Liver (tissue), 9 donors: ENCODE results near the gene ST3GAL5. TPM values are rescaled to one million over a fixed set of nuclear protein-coding genes. Genes with fewer than 3 reads are reported as not detected.

ENCODE experiments used
- DNase-seq: peaks from one replicate; pipeline ENCODE4 v3.0.0-alpha.2; 2017; ENCODE audit warnings: low spot score
- H3K27ac ChIP-seq, 2 donors: one replicate each; pipeline ENCODE4 v1.7.0; 2013; ENCODE audit warnings: inconsistent platforms in 2 of 2, low read length in 2 of 2, control low read depth in 1 of 2, low read depth in 1 of 2, mild to moderate bottlenecking in 1 of 2
- H3K27me3 ChIP-seq, 4 donors: one replicate each; pipeline versions ENCODE4 v1.6.1 to v1.7.0; 2013; ENCODE audit warnings: low read length in 3 of 4, inconsistent platforms in 1 of 4, mild to moderate bottlenecking in 1 of 4, moderate library complexity in 1 of 4; ENCODE audit not compliant: control insufficient read depth in 4 of 4, insufficient read depth in 4 of 4
- H3K36me3 ChIP-seq, 4 donors: one replicate each; pipeline versions ENCODE4 v1.6.1 to v1.7.0; 2013; ENCODE audit warnings: low read length in 3 of 4, mild to moderate bottlenecking in 3 of 4, low read depth in 1 of 4, moderate library complexity in 1 of 4; ENCODE audit not compliant: control insufficient read depth in 4 of 4, insufficient read depth in 3 of 4
- H3K4me1 ChIP-seq, 4 donors: one replicate each; pipeline versions ENCODE4 v1.6.1 to v1.7.0; 2013; ENCODE audit warnings: low read length in 3 of 4, mild to moderate bottlenecking in 3 of 4, moderate library complexity in 1 of 4; ENCODE audit not compliant: control insufficient read depth in 4 of 4, insufficient read depth in 4 of 4
- H3K4me3 ChIP-seq, 3 donors: one replicate each; pipeline versions ENCODE4 v1.6.1 to v1.7.0; 2013; ENCODE audit warnings: low read length in 3 of 3, control low read depth in 1 of 3, low read depth in 1 of 3, mild to moderate bottlenecking in 1 of 3
- H3K9ac ChIP-seq, 2 donors: one replicate each; pipeline ENCODE4 v1.7.0; 2013; ENCODE audit warnings: low read length in 2 of 2, mild to moderate bottlenecking in 2 of 2, moderate library complexity in 2 of 2, control low read depth in 1 of 2, low read depth in 1 of 2
- H3K9me3 ChIP-seq, 4 donors: one replicate each; pipeline versions ENCODE4 v1.6.1 to v1.7.0; 2013; ENCODE audit warnings: low read length in 3 of 4; ENCODE audit not compliant: control insufficient read depth in 4 of 4
- ATF3 ChIP-seq: IDR thresholded peaks from 2 replicates; pipeline ENCODE4 v1.6.1; 2016; ENCODE audit warnings: antibody characterized with exemption
- EGR1 ChIP-seq, 2 donors: IDR thresholded peaks; 2 replicates each; pipeline ENCODE4 v1.6.1; 2016 to 2018; ENCODE audit warnings: antibody characterized with exemption in 2 of 2, low read depth in 2 of 2
- FOXA1 ChIP-seq: IDR thresholded peaks from 2 replicates; pipeline ENCODE4 v1.6.1; 2016; ENCODE audit warnings: antibody characterized with exemption
- FOXA2 ChIP-seq: IDR thresholded peaks from 2 replicates; pipeline ENCODE4 v1.6.1; 2016; ENCODE audit warnings: antibody characterized with exemption
- GABPA ChIP-seq, 2 donors: IDR thresholded peaks in 1 of 2; conservative IDR thresholded peaks in 1 of 2; 2 replicates each; pipeline ENCODE4 v1.6.1; 2016; ENCODE audit warnings: antibody characterized with exemption in 2 of 2, mild to moderate bottlenecking in 1 of 2, moderate library complexity in 1 of 2
- HNF4A ChIP-seq, 2 donors: conservative IDR thresholded peaks; 2 replicates each; pipeline ENCODE4 v1.6.1; 2016; ENCODE audit warnings: antibody characterized with exemption in 2 of 2, mild to moderate bottlenecking in 2 of 2
- HNF4G ChIP-seq: IDR thresholded peaks from 2 replicates; pipeline ENCODE4 v1.6.1; 2016; ENCODE audit warnings: antibody characterized with exemption
- JUND ChIP-seq, 2 donors: IDR thresholded peaks; 2 replicates each; pipeline ENCODE4 v1.6.1; 2016; ENCODE audit warnings: antibody characterized with exemption in 2 of 2
- MAX ChIP-seq: IDR thresholded peaks from 2 replicates; pipeline ENCODE4 v1.6.1; 2016; ENCODE audit warnings: antibody characterized with exemption
- NR2F2 ChIP-seq: IDR thresholded peaks from 2 replicates; pipeline ENCODE4 v1.6.1; 2016; ENCODE audit warnings: antibody characterized with exemption
- RAD21 ChIP-seq, 2 donors: IDR thresholded peaks; 2 replicates each; pipeline ENCODE4 v1.6.1; 2016; ENCODE audit warnings: antibody characterized with exemption in 2 of 2, mild to moderate bottlenecking in 2 of 2
- RXRA ChIP-seq, 2 donors: IDR thresholded peaks; 2 replicates each; pipeline ENCODE4 v1.6.1; 2017 to 2018; ENCODE audit warnings: antibody characterized with exemption in 2 of 2, mild to moderate bottlenecking in 1 of 2
- SP1 ChIP-seq: IDR thresholded peaks from 2 replicates; pipeline ENCODE4 v1.6.1; 2018; ENCODE audit warnings: antibody characterized with exemption, mild to moderate bottlenecking
- TAF1 ChIP-seq: conservative IDR thresholded peaks from 2 replicates; pipeline ENCODE4 v1.6.1; 2016; ENCODE audit warnings: antibody characterized with exemption, mild to moderate bottlenecking
- YY1 ChIP-seq: IDR thresholded peaks from 2 replicates; pipeline ENCODE4 v1.6.1; 2016; ENCODE audit warnings: antibody characterized with exemption, mild to moderate bottlenecking
- WGBS: extraction: QIAGEN DNeasy Blood & Tissue Kit; methylation state at CpG from one replicate; pipeline ENCODE4 v1.1.7; 2013; 5-methylcytosine and 5-hydroxymethylcytosine counted together
- polyA plus RNA-seq, 2 donors: library from polyadenylated mRNA; stranded (reverse) in 1 of 2; unstranded in 1 of 2; fragments of 200-250 nt in 1 of 2; fragments of >200 nt in 1 of 2; fragmentation: Nextera tagmentation in 1 of 2; extraction: Ambion mirVana in 1 of 2; gene quantifications; one replicate each; pipeline versions ENCODE4 v1.2.1 to v1.2.3, GENCODE V29; 2013 to 2015
- total RNA-seq, 2 donors: library from RNA; depleted of rRNA; stranded (reverse); fragments of >200 nt; gene quantifications; one replicate each; pipeline ENCODE4 v1.2.3, GENCODE V29; 2014
- TF ChIP-seq, protein P1 (sequence below): IDR thresholded peaks from 2 replicates; pipeline ENCODE4 v1.6.1; 2016; ENCODE audit warnings: antibody characterized with exemption, mild to moderate bottlenecking
- TF ChIP-seq, protein P2 (sequence below): fragments of 150-350 bp; IDR thresholded peaks from 2 replicates; pipeline ENCODE4 v1.5.1; 2017; ENCODE audit warnings: improper control_type of control experiment, low read depth, low read length; ENCODE audit not compliant: missing input control
- TF ChIP-seq, protein P3 (sequence below): IDR thresholded peaks from 2 replicates; pipeline ENCODE4 v1.6.1; 2016; ENCODE audit warnings: antibody characterized with exemption
- donor health status: healthy.
- donor health status: healthy.
- donor health status: healthy.
- donor health status: healthy.
- donor health status: healthy.

ST3GAL5 gene
- total and polyA plus RNA-seq, 4 donors, result 4.5 to 17.0 (median 9.0) TPM

DNA sequence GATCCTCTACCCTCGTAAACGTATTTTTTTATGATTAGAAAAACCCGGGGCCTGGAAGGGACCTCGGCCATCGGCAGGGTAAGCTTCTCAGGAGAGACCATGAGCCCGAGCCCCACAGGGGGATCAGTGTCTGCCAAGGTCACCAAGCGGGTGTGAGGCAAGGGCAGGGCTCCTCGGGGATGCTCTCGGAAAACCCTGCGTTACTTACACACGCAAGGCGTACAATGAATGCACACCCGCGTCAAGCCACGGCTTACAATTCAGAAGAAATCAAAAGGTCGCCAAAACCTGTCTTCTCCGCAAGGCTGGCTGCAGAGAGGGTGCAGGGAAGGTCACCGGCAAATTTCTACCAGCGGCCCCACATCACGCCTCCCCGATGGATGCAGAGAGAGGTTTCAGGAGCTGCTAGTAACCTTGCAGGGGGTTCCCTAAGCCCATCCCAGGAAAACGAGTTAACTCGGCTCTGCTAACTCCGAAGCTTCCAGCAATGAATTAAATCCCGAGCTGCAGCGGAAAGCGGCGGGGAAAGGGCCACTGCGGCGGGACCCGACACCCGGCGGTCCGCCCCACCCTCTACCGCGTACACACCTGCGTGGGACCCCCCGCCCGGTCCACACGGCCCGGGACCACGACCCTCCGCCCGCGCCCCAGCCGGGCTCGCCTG lies 638 bp downstream of the ST3GAL5 start:
- peak overlapping the region; percentile 61 to 75 for H3K9ac ChIP-seq
- under 1% methylated on average over 47 of the region's 47 CpGs for WGBS
- peak overlapping the region; percentile 89 to 90 for H3K27ac ChIP-seq
- no peak for DNase-seq
- peaks cover 5 to 37% (median 20%) of the 10 kb centered on the region in 4 donors for H3K4me1 ChIP-seq
- H3K36me3 ChIP-seq, result no peaks in the 10 kb centered on the region
- no peaks in the 10 kb centered on the region for H3K9me3 ChIP-seq
- no peaks in the 10 kb centered on the region for H3K27me3 ChIP-seq
- peak overlapping the region; percentile 78 to 86 (median 86) for H3K4me3 ChIP-seq
- TF ChIP-seq SP1, result no peak
- no peak for TF ChIP-seq FOXA1
- peak in 1 of 2 donors; percentile 2 for TF ChIP-seq RXRA (IDR thresholded peaks at IDR 0.05)

GRCh38 chr2:85887566-85888019 lies 1.2 kb downstream of the ST3GAL5 start:
- no peaks in the 10 kb centered on the region for H3K36me3 ChIP-seq
- H3K9me3 ChIP-seq, result no peaks in the 10 kb centered on the region
- 2% methylated on average over 10 of the region's 10 CpGs for WGBS
- H3K4me3 ChIP-seq, result peak overlapping the region in 2 of 3 donors; percentile 86
- peaks cover 3 to 37% (median 20%) of the 10 kb centered on the region in 4 donors for H3K4me1 ChIP-seq
- peak overlapping the region; percentile 89 to 90 for H3K27ac ChIP-seq
- H3K9ac ChIP-seq, result peak overlapping the region; percentile 61 to 75
- DNase-seq, result no peak
- no peaks in the 10 kb centered on the region for H3K27me3 ChIP-seq
- TF ChIP-seq GABPA (IDR thresholded peaks at IDR 0.05 in 1 of 2, conservative IDR thresholded peaks at IDR 0.05 in 1 of 2), result no peak
- no peak for TF ChIP-seq TAF1
- TF ChIP-seq FOXA2, result no peak
- TF ChIP-seq RXRA (IDR thresholded peaks at IDR 0.05), result peak in 1 of 2 donors; percentile 20
- peak; percentile 72 for TF ChIP-seq YY1
- TF ChIP-seq MAX, result peak; percentile 94
- TF ChIP-seq, protein P1, sequence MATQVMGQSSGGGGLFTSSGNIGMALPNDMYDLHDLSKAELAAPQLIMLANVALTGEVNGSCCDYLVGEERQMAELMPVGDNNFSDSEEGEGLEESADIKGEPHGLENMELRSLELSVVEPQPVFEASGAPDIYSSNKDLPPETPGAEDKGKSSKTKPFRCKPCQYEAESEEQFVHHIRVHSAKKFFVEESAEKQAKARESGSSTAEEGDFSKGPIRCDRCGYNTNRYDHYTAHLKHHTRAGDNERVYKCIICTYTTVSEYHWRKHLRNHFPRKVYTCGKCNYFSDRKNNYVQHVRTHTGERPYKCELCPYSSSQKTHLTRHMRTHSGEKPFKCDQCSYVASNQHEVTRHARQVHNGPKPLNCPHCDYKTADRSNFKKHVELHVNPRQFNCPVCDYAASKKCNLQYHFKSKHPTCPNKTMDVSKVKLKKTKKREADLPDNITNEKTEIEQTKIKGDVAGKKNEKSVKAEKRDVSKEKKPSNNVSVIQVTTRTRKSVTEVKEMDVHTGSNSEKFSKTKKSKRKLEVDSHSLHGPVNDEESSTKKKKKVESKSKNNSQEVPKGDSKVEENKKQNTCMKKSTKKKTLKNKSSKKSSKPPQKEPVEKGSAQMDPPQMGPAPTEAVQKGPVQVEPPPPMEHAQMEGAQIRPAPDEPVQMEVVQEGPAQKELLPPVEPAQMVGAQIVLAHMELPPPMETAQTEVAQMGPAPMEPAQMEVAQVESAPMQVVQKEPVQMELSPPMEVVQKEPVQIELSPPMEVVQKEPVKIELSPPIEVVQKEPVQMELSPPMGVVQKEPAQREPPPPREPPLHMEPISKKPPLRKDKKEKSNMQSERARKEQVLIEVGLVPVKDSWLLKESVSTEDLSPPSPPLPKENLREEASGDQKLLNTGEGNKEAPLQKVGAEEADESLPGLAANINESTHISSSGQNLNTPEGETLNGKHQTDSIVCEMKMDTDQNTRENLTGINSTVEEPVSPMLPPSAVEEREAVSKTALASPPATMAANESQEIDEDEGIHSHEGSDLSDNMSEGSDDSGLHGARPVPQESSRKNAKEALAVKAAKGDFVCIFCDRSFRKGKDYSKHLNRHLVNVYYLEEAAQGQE, result no peak
- no peak for TF ChIP-seq FOXA1
- TF ChIP-seq, protein P2, sequence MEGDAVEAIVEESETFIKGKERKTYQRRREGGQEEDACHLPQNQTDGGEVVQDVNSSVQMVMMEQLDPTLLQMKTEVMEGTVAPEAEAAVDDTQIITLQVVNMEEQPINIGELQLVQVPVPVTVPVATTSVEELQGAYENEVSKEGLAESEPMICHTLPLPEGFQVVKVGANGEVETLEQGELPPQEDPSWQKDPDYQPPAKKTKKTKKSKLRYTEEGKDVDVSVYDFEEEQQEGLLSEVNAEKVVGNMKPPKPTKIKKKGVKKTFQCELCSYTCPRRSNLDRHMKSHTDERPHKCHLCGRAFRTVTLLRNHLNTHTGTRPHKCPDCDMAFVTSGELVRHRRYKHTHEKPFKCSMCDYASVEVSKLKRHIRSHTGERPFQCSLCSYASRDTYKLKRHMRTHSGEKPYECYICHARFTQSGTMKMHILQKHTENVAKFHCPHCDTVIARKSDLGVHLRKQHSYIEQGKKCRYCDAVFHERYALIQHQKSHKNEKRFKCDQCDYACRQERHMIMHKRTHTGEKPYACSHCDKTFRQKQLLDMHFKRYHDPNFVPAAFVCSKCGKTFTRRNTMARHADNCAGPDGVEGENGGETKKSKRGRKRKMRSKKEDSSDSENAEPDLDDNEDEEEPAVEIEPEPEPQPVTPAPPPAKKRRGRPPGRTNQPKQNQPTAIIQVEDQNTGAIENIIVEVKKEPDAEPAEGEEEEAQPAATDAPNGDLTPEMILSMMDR, result peak; percentile 51
- TF ChIP-seq, protein P3, sequence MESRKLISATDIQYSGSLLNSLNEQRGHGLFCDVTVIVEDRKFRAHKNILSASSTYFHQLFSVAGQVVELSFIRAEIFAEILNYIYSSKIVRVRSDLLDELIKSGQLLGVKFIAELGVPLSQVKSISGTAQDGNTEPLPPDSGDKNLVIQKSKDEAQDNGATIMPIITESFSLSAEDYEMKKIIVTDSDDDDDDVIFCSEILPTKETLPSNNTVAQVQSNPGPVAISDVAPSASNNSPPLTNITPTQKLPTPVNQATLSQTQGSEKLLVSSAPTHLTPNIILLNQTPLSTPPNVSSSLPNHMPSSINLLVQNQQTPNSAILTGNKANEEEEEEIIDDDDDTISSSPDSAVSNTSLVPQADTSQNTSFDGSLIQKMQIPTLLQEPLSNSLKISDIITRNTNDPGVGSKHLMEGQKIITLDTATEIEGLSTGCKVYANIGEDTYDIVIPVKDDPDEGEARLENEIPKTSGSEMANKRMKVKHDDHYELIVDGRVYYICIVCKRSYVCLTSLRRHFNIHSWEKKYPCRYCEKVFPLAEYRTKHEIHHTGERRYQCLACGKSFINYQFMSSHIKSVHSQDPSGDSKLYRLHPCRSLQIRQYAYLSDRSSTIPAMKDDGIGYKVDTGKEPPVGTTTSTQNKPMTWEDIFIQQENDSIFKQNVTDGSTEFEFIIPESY, result no peak
- TF ChIP-seq SP1, result no peak
- peak; percentile 83 to 90 for TF ChIP-seq RAD21 (IDR thresholded peaks at IDR 0.05)
- TF ChIP-seq HNF4A (conservative IDR thresholded peaks at IDR 0.05), result peak in 1 of 2 donors; percentile 8
- no peak for TF ChIP-seq JUND (IDR thresholded peaks at IDR 0.05)
- TF ChIP-seq HNF4G, result no peak
- no peak for TF ChIP-seq EGR1 (IDR thresholded peaks at IDR 0.05; ENCODE audit: low read depth in 2 of 2)
- TF ChIP-seq ATF3, result no peak
- TF ChIP-seq NR2F2, result peak; percentile 28
